Kidney (tissue), 14 donors: ENCODE data around the gene RANBP3. TPM values are rescaled to one million over a fixed set of nuclear protein-coding genes. Genes with fewer than 3 reads are reported as not detected.

Experiments
- DNase-seq, 5 donors: peaks; one replicate each; pipeline ENCODE4 v3.0.0-alpha.2; 2013 to 2020
- FAIRE-seq: peaks from 2 replicates; lab custom pipeline; 2012; peaks lifted over from hg19 to GRCh38; lab: Jason Lieb, UNC
- H3K27ac ChIP-seq, 2 donors: one replicate each; pipeline ENCODE4 v1.7.0; 2013; ENCODE audit warnings: low read depth in 2 of 2, low read length in 2 of 2, inconsistent platforms in 1 of 2
- H3K27me3 ChIP-seq: one replicate; pipeline ENCODE4 v1.7.1; 2013; ENCODE audit warnings: low read length, inconsistent platforms; ENCODE audit not compliant: control insufficient read depth, insufficient read depth
- H3K36me3 ChIP-seq, 3 donors: one replicate each; pipeline versions ENCODE4 v1.7.0 to v1.7.1; 2013; ENCODE audit warnings: low read length in 3 of 3, control low read depth in 1 of 3, inconsistent platforms in 1 of 3; ENCODE audit not compliant: insufficient read depth in 3 of 3, control insufficient read depth in 2 of 3
- H3K4me1 ChIP-seq, 3 donors: one replicate each; pipeline versions ENCODE4 v1.7.0 to v1.7.1; 2013; ENCODE audit warnings: low read length in 3 of 3, inconsistent platforms in 1 of 3, low read depth in 1 of 3; ENCODE audit not compliant: control insufficient read depth in 2 of 3, insufficient read depth in 2 of 3
- H3K4me3 ChIP-seq, 3 donors: one replicate each; pipeline versions ENCODE4 v1.7.0 to v1.8.1; 2013; ENCODE audit warnings: low read length in 3 of 3, control low read depth in 1 of 3, inconsistent platforms in 1 of 3
- H3K9ac ChIP-seq, 3 donors: one replicate each; pipeline versions ENCODE4 v1.7.0 to v1.7.1; 2013; ENCODE audit warnings: low read length in 3 of 3, control low read depth in 1 of 3, inconsistent platforms in 1 of 3
- H3K9me3 ChIP-seq, 3 donors: one replicate each; pipeline versions ENCODE4 v1.7.0 to v1.7.1; 2013; ENCODE audit warnings: low read length in 3 of 3, control low read depth in 1 of 3, inconsistent platforms in 1 of 3; ENCODE audit not compliant: control insufficient read depth in 2 of 3, insufficient read depth in 1 of 3
- CTCF ChIP-seq: IDR thresholded peaks from 3 replicates; pipeline ENCODE4 v1.5.1; 2012; ENCODE audit warnings: mild to moderate bottlenecking, moderate library complexity, borderline replicate concordance; ENCODE audit not compliant: insufficient read depth; ENCODE audit errors: extremely low read depth
- intact Hi-C: fragments of 100-400 bp; cut with DNase I; formaldehyde crosslinking; loops from one replicate; pipeline ENCODE4 v1.11.1; 2022
- polyA plus RNA-seq: library from polyadenylated mRNA; stranded (reverse); fragments of 350-450 nt; fragmentation: Illumina TruSeq; extraction: RNeasy Lipid Tissue Mini Kit (QIAGEN cat#74804); gene quantifications from one replicate; pipeline ENCODE4 v1.2.3, GENCODE V29; 2014; ENCODE audit warnings: low read depth, low replicate concordance; ENCODE audit not compliant: insufficient read depth
- total RNA-seq: library from RNA; stranded (reverse); fragmentation: NEBNext Ultra II Directional; extraction: Animal tissue kit (Norgen Biotek cat#: 25700); gene quantifications from one replicate; pipeline ENCODE4 v1.2.1, GENCODE V29; 2021
- donor health status: control.
- donor health status: control.
- donor health status: control.
- donor health status: control.
- donor health status: control.
- donor health status: DM: yes; HTN: yes; CAD: no.
- donor health status: Normal renal cell carcinoma (clear cell type).

RANBP3 gene
- total and polyA plus RNA-seq, 2 donors from 2014 or later = 33.7 to 69.7 TPM

- no peak for FAIRE-seq
- intact Hi-C loops = no loop called here
- no peaks in the 10 kb centered on the region for H3K36me3 ChIP-seq
Observed at GRCh38 chr19:5994405-5995165, 16.6 kb upstream of the RANBP3 start.

GRCh38 chr19:5993648-5994358 is 15.9 kb upstream of the RANBP3 start:
- Histone ChIP-seq H3K36me3 (no peaks in the 10 kb centered on the region), H3K9me3 (no peaks in the 10 kb centered on the region), H3K27ac (peak overlapping the region in 1 of 2 donors; percentile 42), H3K9ac (no peak overlapping the region), H3K4me1 (peaks cover 0 to 5% (median 2%) of the 10 kb centered on the region in 3 donors), H3K4me3 (peak overlapping the region; percentile 13 to 34 (median 33)), H3K27me3 (no peaks in the 10 kb centered on the region)
- no peak for FAIRE-seq
- intact Hi-C loops = no loop called here
- peak in 4 of 5 donors; percentile 58 to 92 (median 78) for DNase-seq
- no peak for TF ChIP-seq CTCF

More at GRCh38 chr19:5994405-5995165, 16.6 kb upstream of the RANBP3 start:
- H3K4me1 ChIP-seq = peaks cover 0 to 5% (median 2%) of the 10 kb centered on the region in 3 donors
- H3K9me3 ChIP-seq = no peaks in the 10 kb centered on the region
- peak in 2 of 5 donors; percentile 32 to 66 for DNase-seq
- H3K27ac ChIP-seq = no peak overlapping the region
- no peaks in the 10 kb centered on the region for H3K27me3 ChIP-seq
- H3K4me3 ChIP-seq = no peak overlapping the region
- H3K9ac ChIP-seq = no peak overlapping the region
- TF ChIP-seq CTCF = no peak

- FAIRE-seq (no peak), DNase-seq (peak in 2 of 5 donors; percentile 32 to 51)
- Histone ChIP-seq H3K27ac (no peak overlapping the region), H3K9me3 (no peaks in the 10 kb centered on the region), H3K4me1 (peaks cover 0 to 5% (median 2%) of the 10 kb centered on the region in 3 donors), H3K4me3 (no peak overlapping the region), H3K36me3 (no peaks in the 10 kb centered on the region), H3K27me3 (no peaks in the 10 kb centered on the region), H3K9ac (no peak overlapping the region)
- TF ChIP-seq CTCF = no peak
- intact Hi-C loops = no loop called here
Observed at GRCh38 chr19:5993201-5993600, 15.3 kb upstream of the RANBP3 start.
